Measurements from ENCODE around the gene HS6ST3.

- TF ChIP-seq EZH2phosphoT487 (IDR thresholded peaks at IDR 0.05; ENCODE audit: low read depth): no peak
- TF ChIP-seq CTCF (IDR thresholded peaks at IDR 0.05; ENCODE audit: low read depth, low read length): no peak
Observed at GRCh38 chr13:96525715-96526114, 435.8 kb downstream of the HS6ST3 start.

Data from OCI-LY3 (cell line).